Thoracic aorta (tissue), 2 donors: ENCODE results near the gene MOK. TPM values are rescaled to one million over a fixed set of nuclear protein-coding genes. Genes with fewer than 3 reads are reported as not detected.

Experiments
- ATAC-seq: fragments of 150-250 bp; one replicate; pipeline ENCODE4 v1.8.0; 2017; ENCODE audit warnings: low read depth; ENCODE audit not compliant: insufficient number of reproducible peaks, low FRiP score
- DNase-seq: peaks from one replicate; pipeline ENCODE4 v3.0.0-alpha.2; 2020; ENCODE audit warnings: low spot score
- H3K27ac ChIP-seq, 2 donors: fragments of 200-600 bp; sonication (generic); 1 replicate in 1 of 2; 2 replicates in 1 of 2; pipeline ENCODE4 v1.5.1; 2016; ENCODE audit warnings: mild to moderate bottlenecking in 2 of 2, moderate library complexity in 2 of 2
- H3K27me3 ChIP-seq: fragments of 200-600 bp; sonication (generic); replicated peaks from 2 replicates; pipeline ENCODE4 v1.6.0; 2016; ENCODE audit warnings: mild to moderate bottlenecking; ENCODE audit not compliant: insufficient read depth
- H3K36me3 ChIP-seq: fragments of 200-600 bp; sonication (generic); one replicate; pipeline ENCODE4 v1.5.1; 2016
- H3K4me1 ChIP-seq, 2 donors: fragments of 200-600 bp; sonication (generic); 1 replicate in 1 of 2; 2 replicates in 1 of 2; pipeline versions ENCODE4 v1.5.1 to v1.6.0; 2016; ENCODE audit warnings: low read depth in 2 of 2, mild to moderate bottlenecking in 1 of 2; ENCODE audit not compliant: control insufficient read depth in 1 of 2
- H3K4me3 ChIP-seq: fragments of 200-600 bp; sonication (generic); 2 replicates; pipeline ENCODE4 v1.5.1; 2016; ENCODE audit warnings: mild to moderate bottlenecking
- H3K9me3 ChIP-seq: fragments of 200-600 bp; sonication (generic); 2 replicates; pipeline ENCODE4 v1.5.1; 2016
- total RNA-seq, 2 donors: library from RNA; depleted of rRNA; stranded (reverse); fragments of >200 nt; gene quantifications; one replicate each; pipeline versions ENCODE4 v1.1.0 to v1.2.3, GENCODE V29; 2016
- TF ChIP-seq, protein P1 (sequence below): fragments of 200-600 bp; sonication (generic); IDR thresholded peaks from one replicate; pipeline ENCODE4 v1.5.1; 2019; ENCODE audit warnings: antibody characterized with exemption

Gene MOK
- total RNA-seq, 2 donors from 2014 or later = 15.0 to 41.0 TPM

DNA sequence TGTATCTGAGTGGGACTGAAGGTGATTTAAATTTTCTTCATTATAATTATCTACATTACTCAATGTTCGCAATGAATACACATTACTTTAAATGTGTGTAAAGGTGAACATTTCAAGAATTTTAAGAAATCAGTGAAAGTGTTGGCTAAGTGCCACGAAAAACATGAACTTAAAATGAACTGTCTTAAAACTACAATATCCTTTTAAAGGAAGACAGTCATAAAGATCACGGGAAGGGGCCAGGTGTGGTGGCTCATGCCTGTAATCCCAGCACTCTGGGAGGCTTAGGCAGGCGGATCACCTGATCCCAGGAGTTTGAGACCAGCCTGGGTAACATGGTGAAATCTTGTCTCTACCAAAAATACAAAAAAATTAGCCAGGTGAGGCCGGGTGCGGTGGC is 11.2 kb downstream of the MOK start:
- Histone ChIP-seq H3K4me3 (no peak overlapping the region), H3K27ac (no peak overlapping the region), H3K4me1 (peaks cover 0 to 17% of the 10 kb centered on the region in 2 donors), H3K36me3 (no peaks in the 10 kb centered on the region), H3K9me3 (no peaks in the 10 kb centered on the region), H3K27me3 (no peaks in the 10 kb centered on the region)
- ATAC-seq (no peak), DNase-seq (no peak)
- TF ChIP-seq, protein P1, sequence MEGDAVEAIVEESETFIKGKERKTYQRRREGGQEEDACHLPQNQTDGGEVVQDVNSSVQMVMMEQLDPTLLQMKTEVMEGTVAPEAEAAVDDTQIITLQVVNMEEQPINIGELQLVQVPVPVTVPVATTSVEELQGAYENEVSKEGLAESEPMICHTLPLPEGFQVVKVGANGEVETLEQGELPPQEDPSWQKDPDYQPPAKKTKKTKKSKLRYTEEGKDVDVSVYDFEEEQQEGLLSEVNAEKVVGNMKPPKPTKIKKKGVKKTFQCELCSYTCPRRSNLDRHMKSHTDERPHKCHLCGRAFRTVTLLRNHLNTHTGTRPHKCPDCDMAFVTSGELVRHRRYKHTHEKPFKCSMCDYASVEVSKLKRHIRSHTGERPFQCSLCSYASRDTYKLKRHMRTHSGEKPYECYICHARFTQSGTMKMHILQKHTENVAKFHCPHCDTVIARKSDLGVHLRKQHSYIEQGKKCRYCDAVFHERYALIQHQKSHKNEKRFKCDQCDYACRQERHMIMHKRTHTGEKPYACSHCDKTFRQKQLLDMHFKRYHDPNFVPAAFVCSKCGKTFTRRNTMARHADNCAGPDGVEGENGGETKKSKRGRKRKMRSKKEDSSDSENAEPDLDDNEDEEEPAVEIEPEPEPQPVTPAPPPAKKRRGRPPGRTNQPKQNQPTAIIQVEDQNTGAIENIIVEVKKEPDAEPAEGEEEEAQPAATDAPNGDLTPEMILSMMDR = no peak

DNA sequence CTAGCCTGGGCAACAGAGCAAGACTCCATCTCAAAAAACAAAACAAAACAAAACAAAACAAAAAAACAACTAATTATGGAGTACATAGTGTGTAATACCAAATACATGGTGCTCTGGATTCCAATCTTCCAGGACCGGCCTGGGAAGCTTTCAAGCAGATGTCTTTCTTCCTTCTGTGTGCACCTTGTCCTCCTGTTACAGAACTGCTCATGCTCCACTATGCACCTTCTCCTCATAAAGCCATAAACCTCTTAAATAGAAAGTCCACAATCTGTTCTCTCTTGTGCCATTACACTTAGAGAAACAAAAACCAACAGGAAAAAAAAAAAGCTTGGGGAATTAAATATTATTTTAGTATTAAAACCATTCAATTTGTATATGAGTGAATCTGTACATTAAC is 12.5 kb downstream of the MOK start:
- H3K4me1 ChIP-seq = peaks cover 0 to 17% of the 10 kb centered on the region in 2 donors
- no peak overlapping the region for H3K4me3 ChIP-seq
- H3K27me3 ChIP-seq = no peaks in the 10 kb centered on the region
- H3K27ac ChIP-seq = no peak overlapping the region
- DNase-seq (no peak), ATAC-seq (no peak)
- TF ChIP-seq, protein P1 = no peak
- H3K36me3 ChIP-seq = no peaks in the 10 kb centered on the region
- no peaks in the 10 kb centered on the region for H3K9me3 ChIP-seq

DNA sequence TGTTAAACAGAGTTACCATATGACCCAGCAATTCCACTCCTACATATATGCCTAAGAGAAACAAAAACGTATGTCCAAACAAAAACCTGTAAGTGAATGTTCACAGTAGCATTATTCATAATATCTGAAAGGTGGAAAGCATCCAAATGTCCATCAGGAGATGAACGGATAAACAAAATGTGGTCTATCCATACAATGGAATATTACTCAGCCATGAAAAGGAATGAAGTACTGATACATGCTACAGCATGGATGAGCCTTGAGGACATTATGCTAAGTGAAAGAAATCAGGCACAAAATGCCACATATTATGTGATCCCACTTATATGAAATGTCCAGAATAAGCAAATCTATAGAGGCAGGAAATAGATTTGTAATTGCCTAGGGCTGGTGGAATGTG is 16.8 kb downstream of the MOK start:
- Histone ChIP-seq H3K4me1 (no peaks in the 10 kb centered on the region), H3K27ac (no peak overlapping the region), H3K4me3 (no peak overlapping the region), H3K9me3 (no peaks in the 10 kb centered on the region), H3K36me3 (no peaks in the 10 kb centered on the region), H3K27me3 (no peaks in the 10 kb centered on the region)
- TF ChIP-seq, protein P1 = no peak
- DNase-seq = no peak
- ATAC-seq = no peak

DNA sequence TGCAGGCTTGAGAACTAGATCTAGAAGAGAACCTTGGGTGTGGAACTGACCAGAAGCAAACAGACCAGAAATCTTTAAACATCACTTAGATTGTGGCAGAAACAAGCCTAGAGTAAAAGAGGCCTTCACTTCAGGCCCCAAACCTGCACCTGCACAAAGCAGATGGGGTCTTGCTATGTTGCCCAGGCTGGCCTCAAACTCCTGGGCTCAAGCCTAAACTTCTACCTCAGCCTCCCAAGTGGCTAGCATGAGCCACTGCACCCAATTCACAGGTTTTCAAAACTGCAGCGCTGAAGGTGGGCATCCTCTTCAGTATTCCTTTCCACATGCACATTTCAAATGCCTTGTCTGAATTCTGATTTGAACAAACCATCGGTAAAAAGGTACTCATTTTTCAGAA is 19.9 kb downstream of the MOK start:
- H3K36me3 ChIP-seq = no peaks in the 10 kb centered on the region
- ATAC-seq = no peak
- no peaks in the 10 kb centered on the region for H3K4me1 ChIP-seq
- H3K27ac ChIP-seq = no peak overlapping the region
- TF ChIP-seq, protein P1 = no peak
- H3K4me3 ChIP-seq = no peak overlapping the region
- no peaks in the 10 kb centered on the region for H3K27me3 ChIP-seq
- no peak for DNase-seq
- H3K9me3 ChIP-seq = no peaks in the 10 kb centered on the region

DNA sequence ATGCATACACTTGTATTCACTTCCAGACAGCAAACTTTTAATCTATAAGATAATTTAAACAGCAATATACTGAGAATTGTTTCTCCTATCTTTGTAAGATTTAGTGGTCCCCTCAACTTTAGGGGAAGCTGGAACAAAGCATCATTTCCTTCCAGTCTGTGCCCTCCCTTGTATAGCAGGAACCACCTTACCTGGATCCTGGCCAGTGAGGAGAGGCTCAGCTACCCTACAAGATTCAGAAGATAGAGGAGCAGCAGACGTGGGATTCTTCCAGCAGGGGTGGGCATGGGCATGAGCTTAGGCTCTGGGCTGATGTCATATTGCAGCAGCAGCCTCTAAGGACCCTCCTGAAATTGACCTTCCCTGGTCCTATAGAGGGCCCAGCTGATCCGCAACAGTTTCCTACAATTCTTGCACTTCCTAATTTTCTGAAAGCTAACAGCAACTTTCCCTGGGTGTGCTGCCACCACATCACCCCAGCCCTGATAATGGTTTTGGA is 21.3 kb downstream of the MOK start:
- Histone ChIP-seq H3K9me3 (no peaks in the 10 kb centered on the region), H3K4me1 (no peaks in the 10 kb centered on the region), H3K27ac (no peak overlapping the region), H3K27me3 (no peaks in the 10 kb centered on the region), H3K36me3 (no peaks in the 10 kb centered on the region), H3K4me3 (no peak overlapping the region)
- TF ChIP-seq, protein P1 = no peak
- ATAC-seq (no peak), DNase-seq (no peak)
